Activated CD4-positive, CD25-positive, alpha-beta regulatory T cell treated with anti-CD3 and anti-CD28 coated beads, Interleukin-2, amount 50 U/mL, for 24 hours (primary cell): ENCODE data around the gene GABRA4.

Source experiments
- ATAC-seq, 2 donors: fragments of 150-1000 bp; cut with Tn5 transposase; one replicate each; pipeline ENCODE4 v1.10.0; 2021; ENCODE audit warnings: mild to moderate bottlenecking in 1 of 2, moderate library complexity in 1 of 2

The GABRA4 gene

GRCh38 chr4:46993075-46994006 is at the start of gene GABRA4:
Gene GABRA4 (minus strand): TSS chr4:46993581. CDS start chr4:46993424, 157 bp downstream.
- ATAC-seq = no peak

GRCh38 chr4:47040828-47041227 is 47.4 kb upstream of the GABRA4 start:
- ATAC-seq = no peak

- no peak for ATAC-seq
Measured at GRCh38 chr4:47038263-47038662, 44.9 kb upstream of the GABRA4 start.

GRCh38 chr4:47032405-47033106 is 39.2 kb upstream of the GABRA4 start:
- ATAC-seq = peak; percentile 56 to 71

- peak in 1 of 2 donors; percentile 27 for ATAC-seq
Measured at GRCh38 chr4:47031751-47032404, 38.5 kb upstream of the GABRA4 start.

- ATAC-seq = no peak
Measured at GRCh38 chr4:47031011-47031678, 37.8 kb upstream of the GABRA4 start, which contains the start of gene GABRB1. Gene GABRB1 (plus strand): TSS chr4:47031567.

- no peak for ATAC-seq
Measured at GRCh38 chr4:47017494-47017893, 24.1 kb upstream of the GABRA4 start.

- no peak for ATAC-seq
Measured at GRCh38 chr4:47017081-47017480, 23.7 kb upstream of the GABRA4 start.

- ATAC-seq = no peak
Measured at GRCh38 chr4:47013373-47013772, 20.0 kb upstream of the GABRA4 start.

GRCh38 chr4:47012676-47013075 is 19.3 kb upstream of the GABRA4 start:
- ATAC-seq = no peak

- peak; percentile 63 to 69 for ATAC-seq
Measured at GRCh38 chr4:47010912-47011446, 17.6 kb upstream of the GABRA4 start.

- no peak for ATAC-seq
Measured at GRCh38 chr4:47010347-47010911, 17.0 kb upstream of the GABRA4 start.

GRCh38 chr4:47002580-47002979 is 9.2 kb upstream of the GABRA4 start:
- no peak for ATAC-seq

- no peak for ATAC-seq
Measured at GRCh38 chr4:47000406-47000805, 7.0 kb upstream of the GABRA4 start.

GRCh38 chr4:46999566-46999965 is 6.2 kb upstream of the GABRA4 start:
- ATAC-seq = no peak

- ATAC-seq = no peak
Measured at GRCh38 chr4:46994007-46994405, 625 bp upstream of the GABRA4 start.

GRCh38 chr4:46992338-46992737 is 1.0 kb downstream of the GABRA4 start:
- no peak for ATAC-seq

GRCh38 chr4:46986922-46987638 is 6.3 kb downstream of the GABRA4 start:
- ATAC-seq = no peak

- no peak for ATAC-seq
Measured at GRCh38 chr4:46984781-46985180, 8.6 kb downstream of the GABRA4 start.

GRCh38 chr4:46980851-46981250 is 12.5 kb downstream of the GABRA4 start:
- ATAC-seq = no peak

- ATAC-seq = no peak
Measured at GRCh38 chr4:46979726-46980125, 13.7 kb downstream of the GABRA4 start.
